Measurements from ENCODE around the gene MPZL1.

GRCh38 chr1:167711797-167712196 lies 10.0 kb upstream of the MPZL1 start:
- TF ChIP-seq EZH2 (IDR thresholded peaks at IDR 0.05) (no peak), POLR2AphosphoS5 (IDR thresholded peaks at IDR 0.05; ENCODE audit: borderline replicate concordance, low read depth, low read length) (no peak)
